Kidney (tissue), 14 donors: ENCODE results near the gene REEP1. TPM values are rescaled to one million over a fixed set of nuclear protein-coding genes. Genes with fewer than 3 reads are reported as not detected.

Source experiments
- DNase-seq, 5 donors: peaks; one replicate each; pipeline ENCODE4 v3.0.0-alpha.2; 2013 to 2020
- FAIRE-seq: peaks from 2 replicates; lab custom pipeline; 2012; peaks lifted over from hg19 to GRCh38; lab: Jason Lieb, UNC
- H3K27ac ChIP-seq, 2 donors: one replicate each; pipeline ENCODE4 v1.7.0; 2013; ENCODE audit warnings: low read depth in 2 of 2, low read length in 2 of 2, inconsistent platforms in 1 of 2
- H3K27me3 ChIP-seq: one replicate; pipeline ENCODE4 v1.7.1; 2013; ENCODE audit warnings: low read length, inconsistent platforms; ENCODE audit not compliant: control insufficient read depth, insufficient read depth
- H3K36me3 ChIP-seq, 3 donors: one replicate each; pipeline versions ENCODE4 v1.7.0 to v1.7.1; 2013; ENCODE audit warnings: low read length in 3 of 3, control low read depth in 1 of 3, inconsistent platforms in 1 of 3; ENCODE audit not compliant: insufficient read depth in 3 of 3, control insufficient read depth in 2 of 3
- H3K4me1 ChIP-seq, 3 donors: one replicate each; pipeline versions ENCODE4 v1.7.0 to v1.7.1; 2013; ENCODE audit warnings: low read length in 3 of 3, inconsistent platforms in 1 of 3, low read depth in 1 of 3; ENCODE audit not compliant: control insufficient read depth in 2 of 3, insufficient read depth in 2 of 3
- H3K4me3 ChIP-seq, 3 donors: one replicate each; pipeline versions ENCODE4 v1.7.0 to v1.8.1; 2013; ENCODE audit warnings: low read length in 3 of 3, control low read depth in 1 of 3, inconsistent platforms in 1 of 3
- H3K9ac ChIP-seq, 3 donors: one replicate each; pipeline versions ENCODE4 v1.7.0 to v1.7.1; 2013; ENCODE audit warnings: low read length in 3 of 3, control low read depth in 1 of 3, inconsistent platforms in 1 of 3
- H3K9me3 ChIP-seq, 3 donors: one replicate each; pipeline versions ENCODE4 v1.7.0 to v1.7.1; 2013; ENCODE audit warnings: low read length in 3 of 3, control low read depth in 1 of 3, inconsistent platforms in 1 of 3; ENCODE audit not compliant: control insufficient read depth in 2 of 3, insufficient read depth in 1 of 3
- intact Hi-C: fragments of 100-400 bp; cut with DNase I; formaldehyde crosslinking; loops from one replicate; pipeline ENCODE4 v1.11.1; 2022
- polyA plus RNA-seq: library from polyadenylated mRNA; stranded (reverse); fragments of 350-450 nt; fragmentation: Illumina TruSeq; extraction: RNeasy Lipid Tissue Mini Kit (QIAGEN cat#74804); gene quantifications from one replicate; pipeline ENCODE4 v1.2.3, GENCODE V29; 2014; ENCODE audit warnings: low read depth, low replicate concordance; ENCODE audit not compliant: insufficient read depth
- total RNA-seq: library from RNA; stranded (reverse); fragmentation: NEBNext Ultra II Directional; extraction: Animal tissue kit (Norgen Biotek cat#: 25700); gene quantifications from one replicate; pipeline ENCODE4 v1.2.1, GENCODE V29; 2021
- TF ChIP-seq, protein P1 (sequence below): IDR thresholded peaks from 3 replicates; pipeline ENCODE4 v1.5.1; 2012; ENCODE audit warnings: mild to moderate bottlenecking, moderate library complexity, borderline replicate concordance; ENCODE audit not compliant: insufficient read depth; ENCODE audit errors: extremely low read depth
- donor health status: control.
- donor health status: control.
- donor health status: control.
- donor health status: control.
- donor health status: control.
- donor health status: DM: yes; HTN: yes; CAD: no.
- donor health status: Normal renal cell carcinoma (clear cell type).

REEP1 gene
- total and polyA plus RNA-seq, 2 donors from 2014 or later: 3.3 to 4.3 TPM

GRCh38 chr2:86223140-86223926, 114.1 kb downstream of the REEP1 start:
- Histone ChIP-seq H3K27me3 (no peaks in the 10 kb centered on the region), H3K36me3 (no peaks in the 10 kb centered on the region), H3K4me1 (no peaks in the 10 kb centered on the region), H3K27ac (no peak overlapping the region), H3K9me3 (no peaks in the 10 kb centered on the region), H3K4me3 (no peak overlapping the region), H3K9ac (no peak overlapping the region)
- DNase-seq (peak in 4 of 5 donors; percentile 78 to 82 (median 80)), FAIRE-seq (no peak)
- TF ChIP-seq, protein P1, sequence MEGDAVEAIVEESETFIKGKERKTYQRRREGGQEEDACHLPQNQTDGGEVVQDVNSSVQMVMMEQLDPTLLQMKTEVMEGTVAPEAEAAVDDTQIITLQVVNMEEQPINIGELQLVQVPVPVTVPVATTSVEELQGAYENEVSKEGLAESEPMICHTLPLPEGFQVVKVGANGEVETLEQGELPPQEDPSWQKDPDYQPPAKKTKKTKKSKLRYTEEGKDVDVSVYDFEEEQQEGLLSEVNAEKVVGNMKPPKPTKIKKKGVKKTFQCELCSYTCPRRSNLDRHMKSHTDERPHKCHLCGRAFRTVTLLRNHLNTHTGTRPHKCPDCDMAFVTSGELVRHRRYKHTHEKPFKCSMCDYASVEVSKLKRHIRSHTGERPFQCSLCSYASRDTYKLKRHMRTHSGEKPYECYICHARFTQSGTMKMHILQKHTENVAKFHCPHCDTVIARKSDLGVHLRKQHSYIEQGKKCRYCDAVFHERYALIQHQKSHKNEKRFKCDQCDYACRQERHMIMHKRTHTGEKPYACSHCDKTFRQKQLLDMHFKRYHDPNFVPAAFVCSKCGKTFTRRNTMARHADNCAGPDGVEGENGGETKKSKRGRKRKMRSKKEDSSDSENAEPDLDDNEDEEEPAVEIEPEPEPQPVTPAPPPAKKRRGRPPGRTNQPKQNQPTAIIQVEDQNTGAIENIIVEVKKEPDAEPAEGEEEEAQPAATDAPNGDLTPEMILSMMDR: no peak
- intact Hi-C loops: loop anchor here (10.0 kb wide), 1 partner anchor 141 kb away; no protein-coding TSS in a partner anchor

DNA sequence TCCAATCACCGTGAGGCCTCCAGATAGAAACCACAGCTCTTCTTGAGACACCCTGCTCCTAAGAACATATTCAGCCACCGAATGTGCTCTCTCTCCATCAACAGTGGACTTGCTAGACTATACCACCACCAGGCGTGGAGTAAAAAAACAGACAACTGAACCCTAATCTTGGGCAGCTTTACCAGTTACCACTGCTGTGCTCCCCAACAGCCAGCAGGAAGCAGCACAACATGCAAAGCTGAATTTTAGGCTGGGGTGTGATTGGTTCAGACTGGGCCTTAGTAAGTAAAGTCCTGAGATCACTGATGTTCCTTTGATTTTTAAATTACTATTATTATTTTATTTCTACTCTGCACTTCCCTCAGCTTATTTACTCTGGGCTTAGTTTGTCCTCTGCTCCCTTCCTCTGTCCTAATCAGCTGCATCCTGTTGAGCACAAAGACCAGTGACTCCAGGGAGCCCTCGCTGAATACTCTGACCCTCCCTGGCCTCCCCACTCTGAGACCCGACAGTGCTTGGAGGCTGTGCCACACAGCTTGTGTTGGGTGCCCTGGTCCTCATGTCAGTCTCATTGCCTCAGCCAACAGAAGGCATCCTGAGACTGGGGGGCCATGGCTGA, 116.3 kb downstream of the REEP1 start:
- Histone ChIP-seq H3K27me3 (no peaks in the 10 kb centered on the region), H3K9ac (no peak overlapping the region), H3K36me3 (no peaks in the 10 kb centered on the region), H3K4me1 (no peaks in the 10 kb centered on the region), H3K27ac (no peak overlapping the region), H3K9me3 (no peaks in the 10 kb centered on the region), H3K4me3 (no peak overlapping the region)
- FAIRE-seq (no peak), DNase-seq (peak in 3 of 5 donors; percentile 56 to 81 (median 66))
- TF ChIP-seq, protein P1: peak; percentile 86
- intact Hi-C loops: loop anchor here (10.0 kb wide), 1 partner anchor 144 kb away; no protein-coding TSS in a partner anchor

GRCh38 chr2:86219896-86220295, 117.5 kb downstream of the REEP1 start:
- TF ChIP-seq, protein P1: no peak
- intact Hi-C loops: loop anchor here (10.0 kb wide), 1 partner anchor 145 kb away; no protein-coding TSS in a partner anchor
- no peak for FAIRE-seq

More at GRCh38 chr2:86219896-86220295, 117.5 kb downstream of the REEP1 start:
- Histone ChIP-seq H3K36me3 (no peaks in the 10 kb centered on the region), H3K4me3 (no peak overlapping the region), H3K9ac (no peak overlapping the region), H3K27me3 (no peaks in the 10 kb centered on the region), H3K9me3 (no peaks in the 10 kb centered on the region), H3K27ac (no peak overlapping the region), H3K4me1 (no peaks in the 10 kb centered on the region)
- DNase-seq: no peak
